ENCODE results near the gene IER3IP1. TPM values are rescaled to one million over a fixed set of nuclear protein-coding genes. Genes with fewer than 3 reads are reported as not detected.

The IER3IP1 gene
- total and polyA plus RNA-seq, 2 of the 4 experiments (the other 2 are of a cell fraction) = 7.0 to 11.7 TPM

- in situ Hi-C loops (cut with MboI; ENCODE audit: low sequenced_read_pairs) = loop anchor here (5.0 kb wide), 1 partner anchor 103 kb away; no protein-coding TSS in a partner anchor
- DNase-seq = peak; percentile 27
- TF ChIP-seq CTCF (conservative IDR thresholded peaks at IDR 0.05; ENCODE audit: low read depth, low read length) = peak; percentile 84
- no peak for TF ChIP-seq POLR2A (IDR thresholded peaks at IDR 0.05; ENCODE audit: low read depth, low read length)
- peak; percentile 93 for TF ChIP-seq SMC3 (IDR thresholded peaks at IDR 0.05; ENCODE audit: low read depth, low read length)
- TF ChIP-seq RAD21 (IDR thresholded peaks at IDR 0.05; ENCODE audit: low read length) = peak; percentile 73
- TF ChIP-seq MAFK (IDR thresholded peaks at IDR 0.05; ENCODE audit: low read depth, low read length) = no peak
- H3K27ac ChIP-seq (ENCODE audit: insufficient read depth, low read length) = no peak overlapping the region
- no peak overlapping the region for H3K4me2 ChIP-seq (ENCODE audit: low read depth, low read length)
- dilution Hi-C loops (cut with HindIII; ENCODE audit: low sequenced_read_pairs, unreplicated experiment) = no loop called here
- H3K4me1 ChIP-seq (ENCODE audit: control insufficient read depth, insufficient read depth, low read length) = no peaks in the 10 kb centered on the region
- ChIA-PET CTCF (interaction anchor here (0.5 to 2.6 kb wide), 15 partner anchors 9 to 427 kb away, joined by 3 to 15 read pairs (median 3); no protein-coding TSS in a partner anchor), POLR2A (ENCODE audit: unreplicated experiment) (interaction anchor here (0.5 kb wide), 1 partner anchor 1410 kb away, joined by 4 read pairs; no protein-coding TSS in a partner anchor)
- peak; percentile 69 for ATAC-seq (ENCODE audit: low read depth)
- intact Hi-C loops (cut with micrococcal nuclease) = loop anchor here (1.0 kb wide), 2 partner anchors 105 to 155 kb away; no protein-coding TSS in a partner anchor
- H4K20me1 ChIP-seq (ENCODE audit: insufficient read depth, low read length) = no peaks in the 10 kb centered on the region
- no peak overlapping the region for H2BK5ac ChIP-seq (ENCODE audit: low read depth, low read length, poor library complexity, severe bottlenecking)
- H3K14ac ChIP-seq (replicated peaks; ENCODE audit: low read depth, low read length) = no peak overlapping the region
- H3K9me1 ChIP-seq (ENCODE audit: insufficient read depth, low read length) = no peaks in the 10 kb centered on the region
- H3K9me3 ChIP-seq (ENCODE audit: control insufficient read depth, insufficient read depth, low read length) = no peaks in the 10 kb centered on the region
- H4K5ac ChIP-seq (ENCODE audit: low read depth, low read length) = no peak overlapping the region
- no peak overlapping the region for H2AFZ ChIP-seq (replicated peaks; ENCODE audit: low read length, poor library complexity)
- no peak overlapping the region for H3K23ac ChIP-seq (ENCODE audit: low read depth, low read length)
- no CpG with 5 or more reads among the region's 3 CpGs for WGBS, 2 experiments (ENCODE audit: extremely low coverage in 2 of 2, insufficient read length in 1 of 2)
- no peak overlapping the region for H3K9ac ChIP-seq (ENCODE audit: low read depth, low read length)
- no peak overlapping the region for H3K4ac ChIP-seq (ENCODE audit: low read depth, low read length)
- H3K36me3 ChIP-seq (ENCODE audit: control insufficient read depth, insufficient read depth, low read length) = no peaks in the 10 kb centered on the region
- H2BK120ac ChIP-seq (ENCODE audit: low read depth, low read length) = no peak overlapping the region
- H4K91ac ChIP-seq (ENCODE audit: insufficient read depth, low read depth, low read length) = no peak overlapping the region
- H2BK15ac ChIP-seq (ENCODE audit: low read depth, low read length) = no peak overlapping the region
- H2BK20ac ChIP-seq (ENCODE audit: low read depth, low read length) = no peak overlapping the region
- no peak overlapping the region for H3K4me3 ChIP-seq (ENCODE audit: insufficient read depth, low read depth, low read length)
- peaks cover 4% of the 10 kb centered on the region for H3K27me3 ChIP-seq (ENCODE audit: control insufficient read depth, insufficient read depth, low read length)
- H4K8ac ChIP-seq (ENCODE audit: low read depth in 2 of 2, low read length in 2 of 2) = no peak overlapping the region
- no peaks in the 10 kb centered on the region for H3K79me1 ChIP-seq (ENCODE audit: low read depth in 1 of 2, low read length in 2 of 2)
- H3K18ac ChIP-seq (ENCODE audit: low read depth, low read length) = no peak overlapping the region
- no peak overlapping the region for H3K56ac ChIP-seq (ENCODE audit: extremely low read depth, insufficient read depth, low read length)
- H2AK5ac ChIP-seq (ENCODE audit: low read depth, low read length) = no peak overlapping the region
- no TSS peak for BruUV-seq (replicated peaks)
- H2AK9ac ChIP-seq (replicated peaks; ENCODE audit: low read depth, low read length, poor library complexity) = no peak overlapping the region
Measured at GRCh38 chr18:47204908-47205522, 28.9 kb upstream of the IER3IP1 start.

Measured in IMR-90 (cell line).